ENCODE data around the gene ACTR5. TPM values are rescaled to one million over a fixed set of nuclear protein-coding genes. Genes with fewer than 3 reads are reported as not detected.
"Not testable (repeated sequence)": the region's sequence is repeated elsewhere in the genome, so short reads cannot be mapped to it uniquely, and the experiment has no call there.

The ACTR5 gene
- total and polyA plus RNA-seq, 2 of the 13 experiments (the other 11 are each of a cell fraction or from before 2014, with no cell fraction given): 19.5 to 20.5 TPM

DNA sequence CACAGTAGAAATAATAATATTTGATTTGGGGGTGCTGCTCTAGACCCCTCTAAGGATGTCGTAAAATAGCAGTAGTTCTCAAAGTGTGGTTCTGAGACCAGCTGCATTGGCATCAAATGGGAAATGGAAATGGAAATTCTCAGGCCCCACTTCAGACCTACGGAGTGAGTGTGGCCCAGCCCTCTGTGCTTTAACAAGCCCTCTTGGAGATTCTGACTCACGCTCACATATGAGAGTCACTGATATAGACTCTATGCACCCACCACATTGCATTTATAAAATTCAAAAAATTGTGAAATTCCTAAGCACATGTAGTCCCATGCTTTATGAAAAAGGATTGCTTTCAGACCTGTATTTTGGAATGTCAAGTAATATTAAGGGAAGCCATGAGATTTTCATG, 43.0 kb downstream of the ACTR5 start:
- Histone ChIP-seq H2AFZ (ENCODE audit: low read length) (no peak overlapping the region), H3K4me3 (replicated peaks in 1 of 3; ENCODE audit: insufficient read depth in 1 of 3, low read depth in 2 of 3, low read length in 3 of 3) (no peak overlapping the region), H3K27me3 (ENCODE audit: control insufficient read depth in 1 of 2, insufficient read depth in 2 of 2, low read length in 2 of 2) (no peaks in the 10 kb centered on the region), H3K4me2 (ENCODE audit: low read depth, low read length) (no peak overlapping the region), H3K9me3 (ENCODE audit: low read length) (no peaks in the 10 kb centered on the region), H3K27ac (ENCODE audit: extremely low read length, insufficient read depth, low read length) (no peak overlapping the region), H3K9ac (ENCODE audit: insufficient read depth, low read depth, low read length) (no peak overlapping the region), H3K79me2 (ENCODE audit: insufficient read depth, low read length) (no peaks in the 10 kb centered on the region), H4K20me1 (ENCODE audit: insufficient read depth, low read length) (no peaks in the 10 kb centered on the region), H3K4me1 (ENCODE audit: insufficient read depth, low read length) (no peaks in the 10 kb centered on the region), H3K36me3 (replicated peaks in 1 of 2; ENCODE audit: control insufficient read depth in 1 of 2, insufficient read depth in 2 of 2, low read length in 2 of 2) (no peaks in the 10 kb centered on the region)
- ChIA-PET CTCF (ENCODE audit: low intra/inter-chr PET ratio, low total read pairs) (interaction anchor here (0.8 kb wide), 1 partner anchor 145 kb away, joined by 4 read pairs; no protein-coding TSS in a partner anchor), POLR2A (no interaction called here)
- ATAC-seq (no peak), DNase-seq (ENCODE audit: low spot score) (no peak), FAIRE-seq (no peak)
- intact Hi-C loops (cut with micrococcal nuclease; ENCODE audit: unreplicated experiment): loop anchor here (10.0 kb wide), 1 partner anchor 104 kb away; no protein-coding TSS in a partner anchor
- no peak for TF ChIP-seq NAIF1 (CRISPR knock-in tag; IDR thresholded peaks at IDR 0.05; ENCODE audit: borderline replicate concordance)
- TF ChIP-seq PCBP2 (optimal IDR thresholded peaks at IDR 0.05; ENCODE audit: low read depth, low read length, poor library complexity, severe bottlenecking): no peak
- TF ChIP-seq TARDBP (CRISPR knock-in tag; IDR thresholded peaks at IDR 0.05): no peak
- TF ChIP-seq ISX (CRISPR knock-in tag; conservative IDR thresholded peaks at IDR 0.05): no peak
- no TSS peak for BruUV-seq (replicated peaks)
- 69% methylated on average over 3 of the region's 3 CpGs for WGBS (ENCODE audit: low lambda C conversion rate)
- in situ Hi-C loops (cut with HindIII; ENCODE audit: extremely low pct_ligation_motif_present, low pct_unique_long_range_greater_than_20kb): no loop called here

DNA sequence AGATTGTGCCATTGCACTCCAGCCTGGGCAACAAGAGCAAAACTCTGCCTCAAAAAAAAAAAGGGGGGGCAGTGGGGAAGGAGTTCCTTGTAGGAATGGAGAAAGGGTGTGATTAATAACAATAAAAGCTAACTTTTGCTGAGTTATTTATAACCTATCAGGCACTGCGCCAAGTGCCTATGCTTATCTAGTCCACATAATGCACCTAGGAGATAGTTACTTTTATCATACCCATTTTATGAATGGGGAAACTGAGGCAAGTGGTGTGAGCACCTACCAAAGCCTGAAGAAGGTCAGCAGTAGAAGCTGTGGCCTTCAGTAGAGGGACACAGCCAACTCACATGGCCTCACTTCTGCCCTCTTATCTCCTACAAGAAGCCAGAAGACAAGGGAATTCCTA, 43.7 kb downstream of the ACTR5 start:
- H3K9me3 ChIP-seq (ENCODE audit: low read length): no peaks in the 10 kb centered on the region
- DNase-seq (ENCODE audit: low spot score) (no peak), ATAC-seq (no peak), FAIRE-seq (no peak)
- H3K4me3 ChIP-seq (replicated peaks in 1 of 3; ENCODE audit: insufficient read depth in 1 of 3, low read depth in 2 of 3, low read length in 3 of 3): no peak overlapping the region
- TF ChIP-seq, protein P1, sequence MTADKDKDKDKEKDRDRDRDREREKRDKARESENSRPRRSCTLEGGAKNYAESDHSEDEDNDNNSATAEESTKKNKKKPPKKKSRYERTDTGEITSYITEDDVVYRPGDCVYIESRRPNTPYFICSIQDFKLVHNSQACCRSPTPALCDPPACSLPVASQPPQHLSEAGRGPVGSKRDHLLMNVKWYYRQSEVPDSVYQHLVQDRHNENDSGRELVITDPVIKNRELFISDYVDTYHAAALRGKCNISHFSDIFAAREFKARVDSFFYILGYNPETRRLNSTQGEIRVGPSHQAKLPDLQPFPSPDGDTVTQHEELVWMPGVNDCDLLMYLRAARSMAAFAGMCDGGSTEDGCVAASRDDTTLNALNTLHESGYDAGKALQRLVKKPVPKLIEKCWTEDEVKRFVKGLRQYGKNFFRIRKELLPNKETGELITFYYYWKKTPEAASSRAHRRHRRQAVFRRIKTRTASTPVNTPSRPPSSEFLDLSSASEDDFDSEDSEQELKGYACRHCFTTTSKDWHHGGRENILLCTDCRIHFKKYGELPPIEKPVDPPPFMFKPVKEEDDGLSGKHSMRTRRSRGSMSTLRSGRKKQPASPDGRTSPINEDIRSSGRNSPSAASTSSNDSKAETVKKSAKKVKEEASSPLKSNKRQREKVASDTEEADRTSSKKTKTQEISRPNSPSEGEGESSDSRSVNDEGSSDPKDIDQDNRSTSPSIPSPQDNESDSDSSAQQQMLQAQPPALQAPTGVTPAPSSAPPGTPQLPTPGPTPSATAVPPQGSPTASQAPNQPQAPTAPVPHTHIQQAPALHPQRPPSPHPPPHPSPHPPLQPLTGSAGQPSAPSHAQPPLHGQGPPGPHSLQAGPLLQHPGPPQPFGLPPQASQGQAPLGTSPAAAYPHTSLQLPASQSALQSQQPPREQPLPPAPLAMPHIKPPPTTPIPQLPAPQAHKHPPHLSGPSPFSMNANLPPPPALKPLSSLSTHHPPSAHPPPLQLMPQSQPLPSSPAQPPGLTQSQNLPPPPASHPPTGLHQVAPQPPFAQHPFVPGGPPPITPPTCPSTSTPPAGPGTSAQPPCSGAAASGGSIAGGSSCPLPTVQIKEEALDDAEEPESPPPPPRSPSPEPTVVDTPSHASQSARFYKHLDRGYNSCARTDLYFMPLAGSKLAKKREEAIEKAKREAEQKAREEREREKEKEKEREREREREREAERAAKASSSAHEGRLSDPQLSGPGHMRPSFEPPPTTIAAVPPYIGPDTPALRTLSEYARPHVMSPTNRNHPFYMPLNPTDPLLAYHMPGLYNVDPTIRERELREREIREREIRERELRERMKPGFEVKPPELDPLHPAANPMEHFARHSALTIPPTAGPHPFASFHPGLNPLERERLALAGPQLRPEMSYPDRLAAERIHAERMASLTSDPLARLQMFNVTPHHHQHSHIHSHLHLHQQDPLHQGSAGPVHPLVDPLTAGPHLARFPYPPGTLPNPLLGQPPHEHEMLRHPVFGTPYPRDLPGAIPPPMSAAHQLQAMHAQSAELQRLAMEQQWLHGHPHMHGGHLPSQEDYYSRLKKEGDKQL (CRISPR knock-in tag; IDR thresholded peaks at IDR 0.05; ENCODE audit: low read depth): no peak
- TF ChIP-seq ZNF629 (CRISPR knock-in tag; conservative IDR thresholded peaks at IDR 0.05) (peak; percentile 57; the same call in 1 of the 2 replicates), TARDBP (CRISPR knock-in tag; IDR thresholded peaks at IDR 0.05) (no peak), FOXA3 (CRISPR knock-in tag; IDR thresholded peaks at IDR 0.05) (no peak)
- in situ Hi-C loops (cut with HindIII; ENCODE audit: extremely low pct_ligation_motif_present, low pct_unique_long_range_greater_than_20kb) (no loop called here), intact Hi-C loops (cut with micrococcal nuclease; ENCODE audit: unreplicated experiment) (loop anchor here (10.0 kb wide), 1 partner anchor 103 kb away; no protein-coding TSS in a partner anchor)
- ChIA-PET CTCF (ENCODE audit: low intra/inter-chr PET ratio, low total read pairs) (no interaction called here), POLR2A (no interaction called here)
- 88% methylated on average over 1 of the region's 1 CpG for WGBS (ENCODE audit: low lambda C conversion rate)
- no peaks in the 10 kb centered on the region for H3K4me1 ChIP-seq (ENCODE audit: insufficient read depth, low read length)
- H3K79me2 ChIP-seq (ENCODE audit: insufficient read depth, low read length): no peaks in the 10 kb centered on the region
- no peak overlapping the region for H3K27ac ChIP-seq (ENCODE audit: extremely low read length, insufficient read depth, low read length)
- no peak overlapping the region for H3K9ac ChIP-seq (ENCODE audit: insufficient read depth, low read depth, low read length)
- no peaks in the 10 kb centered on the region for H3K36me3 ChIP-seq (replicated peaks in 1 of 2; ENCODE audit: control insufficient read depth in 1 of 2, insufficient read depth in 2 of 2, low read length in 2 of 2)
- H2AFZ ChIP-seq (ENCODE audit: low read length): no peak overlapping the region
- no peak overlapping the region for H3K4me2 ChIP-seq (ENCODE audit: low read depth, low read length)
- H3K27me3 ChIP-seq (ENCODE audit: control insufficient read depth in 1 of 2, insufficient read depth in 2 of 2, low read length in 2 of 2): no peaks in the 10 kb centered on the region
- H4K20me1 ChIP-seq (ENCODE audit: insufficient read depth, low read length): no peaks in the 10 kb centered on the region
- BruUV-seq (replicated peaks): no TSS peak

DNA sequence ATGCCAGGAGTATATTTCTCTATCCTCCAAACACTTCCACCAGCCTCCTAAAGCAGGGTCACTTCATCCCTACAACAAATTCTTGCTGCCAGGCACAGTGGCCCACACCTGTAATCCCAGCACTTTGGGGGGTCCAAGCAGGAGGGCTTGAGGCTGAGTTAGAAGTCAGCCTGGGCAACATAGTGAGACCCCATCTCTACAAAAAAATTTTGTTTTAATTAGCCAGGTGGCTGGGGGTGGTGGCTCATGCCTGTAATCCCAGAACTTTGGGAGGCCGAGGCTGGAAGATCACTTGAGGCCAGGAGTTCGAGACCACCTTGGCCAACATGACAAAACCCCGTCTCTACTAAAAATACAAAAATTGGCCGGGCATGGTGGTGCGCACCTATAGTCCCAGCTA, 45.8 kb downstream of the ACTR5 start:
- H3K9me3 ChIP-seq (ENCODE audit: low read length); H4K20me1 ChIP-seq (ENCODE audit: insufficient read depth, low read length); CTCF ChIA-PET (ENCODE audit: low intra/inter-chr PET ratio, low total read pairs); ATAC-seq; POLR2A ChIA-PET; H3K4me3 ChIP-seq (replicated peaks in 1 of 3; ENCODE audit: insufficient read depth in 1 of 3, low read depth in 2 of 3, low read length in 3 of 3); DNase-seq (ENCODE audit: low spot score); H3K4me1 ChIP-seq (ENCODE audit: insufficient read depth, low read length); H3K79me2 ChIP-seq (ENCODE audit: insufficient read depth, low read length); FAIRE-seq; H2AFZ ChIP-seq (ENCODE audit: low read length); H3K9ac ChIP-seq (ENCODE audit: insufficient read depth, low read depth, low read length); in situ Hi-C loops (cut with HindIII; ENCODE audit: extremely low pct_ligation_motif_present, low pct_unique_long_range_greater_than_20kb); H3K27ac ChIP-seq (ENCODE audit: extremely low read length, insufficient read depth, low read length); H3K27me3 ChIP-seq (ENCODE audit: control insufficient read depth in 1 of 2, insufficient read depth in 2 of 2, low read length in 2 of 2); H3K4me2 ChIP-seq (ENCODE audit: low read depth, low read length); BruUV-seq (replicated peaks); H3K36me3 ChIP-seq (replicated peaks in 1 of 2; ENCODE audit: control insufficient read depth in 1 of 2, insufficient read depth in 2 of 2, low read length in 2 of 2): not testable (repeated sequence)
- WGBS (ENCODE audit: low lambda C conversion rate): 37% methylated on average over 5 of the region's 5 CpGs
- intact Hi-C loops (cut with micrococcal nuclease; ENCODE audit: unreplicated experiment): loop anchor here (10.0 kb wide), 1 partner anchor 101 kb away; no protein-coding TSS in a partner anchor
